ENCODE measurements around the gene ALDOB.

DNA sequence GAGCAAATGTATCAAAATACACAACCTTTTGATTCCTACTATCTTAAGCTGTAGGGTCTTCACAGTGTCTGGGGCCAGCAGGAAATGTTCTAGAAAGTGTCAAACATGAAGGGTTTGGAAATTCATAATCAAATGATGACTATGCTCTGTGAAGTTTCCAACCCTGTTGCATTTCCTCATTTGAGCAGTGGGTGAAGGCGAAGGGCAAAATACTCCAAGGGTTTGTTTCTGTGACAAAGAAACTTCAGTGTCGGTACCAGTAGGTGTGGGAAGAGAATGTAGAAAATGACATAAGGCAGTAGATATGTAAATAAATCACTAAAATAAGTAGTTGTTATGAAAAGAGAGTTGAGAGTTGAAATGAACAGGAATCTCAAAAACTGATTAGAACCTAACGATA is 576 bp downstream of the ALDOB start:
- TF ChIP-seq, protein P1, sequence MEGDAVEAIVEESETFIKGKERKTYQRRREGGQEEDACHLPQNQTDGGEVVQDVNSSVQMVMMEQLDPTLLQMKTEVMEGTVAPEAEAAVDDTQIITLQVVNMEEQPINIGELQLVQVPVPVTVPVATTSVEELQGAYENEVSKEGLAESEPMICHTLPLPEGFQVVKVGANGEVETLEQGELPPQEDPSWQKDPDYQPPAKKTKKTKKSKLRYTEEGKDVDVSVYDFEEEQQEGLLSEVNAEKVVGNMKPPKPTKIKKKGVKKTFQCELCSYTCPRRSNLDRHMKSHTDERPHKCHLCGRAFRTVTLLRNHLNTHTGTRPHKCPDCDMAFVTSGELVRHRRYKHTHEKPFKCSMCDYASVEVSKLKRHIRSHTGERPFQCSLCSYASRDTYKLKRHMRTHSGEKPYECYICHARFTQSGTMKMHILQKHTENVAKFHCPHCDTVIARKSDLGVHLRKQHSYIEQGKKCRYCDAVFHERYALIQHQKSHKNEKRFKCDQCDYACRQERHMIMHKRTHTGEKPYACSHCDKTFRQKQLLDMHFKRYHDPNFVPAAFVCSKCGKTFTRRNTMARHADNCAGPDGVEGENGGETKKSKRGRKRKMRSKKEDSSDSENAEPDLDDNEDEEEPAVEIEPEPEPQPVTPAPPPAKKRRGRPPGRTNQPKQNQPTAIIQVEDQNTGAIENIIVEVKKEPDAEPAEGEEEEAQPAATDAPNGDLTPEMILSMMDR (tag by site-specific recombination; IDR thresholded peaks at IDR 0.05), result no peak
- TF ChIP-seq ZNF747 (tag by site-specific recombination; IDR thresholded peaks at IDR 0.05) (no peak), GLI2 (tag by site-specific recombination; IDR thresholded peaks at IDR 0.05; ENCODE audit: borderline replicate concordance, low read depth) (no peak), PBX3 (CRISPR knock-in tag; IDR thresholded peaks at IDR 0.05) (no peak), ZNF544 (tag by site-specific recombination; IDR thresholded peaks at IDR 0.05) (no peak)

Data from HEK293 (cell line).